GM12891 (cell line): ENCODE results near the gene CARD9.

Experiments used
- POLR2A ChIP-seq: IDR thresholded peaks from 2 replicates; pipeline ENCODE4 v1.6.1; 2011; ENCODE audit warnings: low read depth, low read length, control low read depth
- POLR2AphosphoS5 ChIP-seq: IDR thresholded peaks from 2 replicates; pipeline ENCODE4 v1.6.1; 2011; ENCODE audit warnings: low read depth, low read length, control low read depth
- TAF1 ChIP-seq: IDR thresholded peaks from 2 replicates; pipeline ENCODE4 v1.6.1; 2011; ENCODE audit warnings: low read depth, low read length, control low read depth

DNA sequence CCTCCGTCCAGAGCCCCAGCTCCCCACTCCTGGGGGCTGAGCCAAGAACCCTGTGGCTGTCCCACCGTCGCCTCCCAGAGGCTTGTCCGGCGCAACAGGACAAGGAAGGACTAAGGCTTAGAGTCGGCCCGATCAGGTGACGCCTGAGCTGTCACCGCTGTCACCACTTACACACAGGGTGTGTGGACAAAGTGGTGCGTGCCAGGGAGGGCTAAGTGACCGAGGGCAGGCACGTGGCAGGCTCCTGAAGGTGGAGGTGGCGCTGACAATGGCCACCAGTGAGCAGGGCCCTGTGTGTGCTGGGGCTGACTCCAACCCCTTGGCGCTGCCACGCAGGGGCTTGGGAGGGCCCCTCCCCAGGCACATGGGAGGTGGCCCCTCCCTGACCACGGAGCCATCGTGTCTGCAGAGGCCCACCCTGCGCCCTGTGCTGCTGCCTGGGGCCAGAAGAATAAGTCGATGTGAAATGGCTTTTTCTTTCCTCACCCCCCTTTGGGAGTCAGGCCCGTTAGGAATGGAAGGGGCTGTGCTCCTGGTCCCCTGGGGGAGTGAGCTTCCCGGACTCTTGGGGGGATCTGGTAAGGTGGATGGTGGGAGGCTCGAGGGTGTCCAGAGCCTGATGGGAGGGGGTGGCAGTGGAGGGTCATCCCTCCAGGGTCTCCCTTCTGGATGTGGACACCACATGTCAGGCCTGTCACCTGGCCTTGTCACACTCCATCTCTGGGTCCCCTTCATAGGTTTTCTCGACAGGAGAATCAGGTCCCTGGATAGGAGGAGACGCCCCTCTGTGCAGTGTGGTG lies 48.8 kb downstream of the CARD9 start:
- TF ChIP-seq POLR2A: no peak
- TF ChIP-seq POLR2AphosphoS5: no peak
- TF ChIP-seq TAF1: no peak
